H7 (cell line): ENCODE measurements around the gene RAP1GAP2. TPM values are rescaled to one million over a fixed set of nuclear protein-coding genes. Genes with fewer than 3 reads are reported as not detected.

Source experiments
- DNase-seq: peaks from one replicate; pipeline ENCODE4 v3.0.0; 2012
- H3K27me3 ChIP-seq: 2 replicates; pipeline ENCODE4 v1.6.0; 2011; ENCODE audit warnings: mild to moderate bottlenecking, low read length; ENCODE audit not compliant: control insufficient read depth, insufficient read depth
- H3K36me3 ChIP-seq: replicated peaks from 2 replicates; pipeline ENCODE4 v1.5.1; 2011; ENCODE audit warnings: low read length; ENCODE audit not compliant: control insufficient read depth, insufficient read depth
- H3K4me3 ChIP-seq: 2 replicates; pipeline ENCODE4 v1.5.1; 2011; ENCODE audit warnings: low read depth, mild to moderate bottlenecking, control low read depth, low read length, moderate library complexity; ENCODE audit not compliant: insufficient read depth
- total RNA-seq: library from RNA; depleted of rRNA; stranded (reverse); fragments of >200 nt; shearing (Covaris generic); gene quantifications from 2 replicates; pipeline ENCODE4 v1.2.3, GENCODE V29; 2014

RAP1GAP2 gene
- total RNA-seq, 1 experiment from 2014 or later, result 35.5 TPM

GRCh38 chr17:2948721-2949468, 152.7 kb downstream of the RAP1GAP2 start:
- H3K27me3 ChIP-seq, result no peaks in the 10 kb centered on the region
- DNase-seq, result no peak
- no peak overlapping the region for H3K4me3 ChIP-seq
- no peaks in the 10 kb centered on the region for H3K36me3 ChIP-seq

- Histone ChIP-seq H3K36me3 (no peaks in the 10 kb centered on the region), H3K4me3 (no peak overlapping the region), H3K27me3 (no peaks in the 10 kb centered on the region)
- DNase-seq, result no peak
Observed at GRCh38 chr17:2949469-2950044, 153.3 kb downstream of the RAP1GAP2 start.

- Histone ChIP-seq H3K27me3 (no peaks in the 10 kb centered on the region), H3K4me3 (no peak overlapping the region), H3K36me3 (no peaks in the 10 kb centered on the region)
- no peak for DNase-seq
Observed at GRCh38 chr17:2950846-2951245, 154.6 kb downstream of the RAP1GAP2 start.

GRCh38 chr17:2952174-2952845, 156.1 kb downstream of the RAP1GAP2 start:
- no peaks in the 10 kb centered on the region for H3K27me3 ChIP-seq
- no peaks in the 10 kb centered on the region for H3K36me3 ChIP-seq
- no peak overlapping the region for H3K4me3 ChIP-seq
- no peak for DNase-seq

GRCh38 chr17:2954898-2955445, 158.7 kb downstream of the RAP1GAP2 start:
- Histone ChIP-seq H3K4me3 (no peak overlapping the region), H3K27me3 (no peaks in the 10 kb centered on the region), H3K36me3 (no peaks in the 10 kb centered on the region)
- DNase-seq, result no peak

GRCh38 chr17:2955931-2956582, 159.8 kb downstream of the RAP1GAP2 start:
- DNase-seq, result no peak
- Histone ChIP-seq H3K27me3 (no peaks in the 10 kb centered on the region), H3K4me3 (no peak overlapping the region), H3K36me3 (no peaks in the 10 kb centered on the region)

- Histone ChIP-seq H3K4me3 (no peak overlapping the region), H3K27me3 (no peaks in the 10 kb centered on the region), H3K36me3 (no peaks in the 10 kb centered on the region; the same call in 1 of the 2 replicates)
- DNase-seq, result peak; percentile 68
Observed at GRCh38 chr17:2957631-2958286, 161.5 kb downstream of the RAP1GAP2 start.

GRCh38 chr17:2958706-2959222, 162.5 kb downstream of the RAP1GAP2 start:
- H3K27me3 ChIP-seq, result no peaks in the 10 kb centered on the region
- H3K36me3 ChIP-seq, result peaks cover 1% of the 10 kb centered on the region
- H3K4me3 ChIP-seq, result no peak overlapping the region
- peak; percentile 27 for DNase-seq

GRCh38 chr17:2959371-2960130, 163.3 kb downstream of the RAP1GAP2 start:
- DNase-seq, result no peak
- Histone ChIP-seq H3K4me3 (no peak overlapping the region), H3K27me3 (no peaks in the 10 kb centered on the region), H3K36me3 (peaks cover 1% of the 10 kb centered on the region)

- no peak for DNase-seq
- H3K27me3 ChIP-seq, result no peaks in the 10 kb centered on the region
Observed at GRCh38 chr17:2961446-2961845, 165.2 kb downstream of the RAP1GAP2 start.

GRCh38 chr17:2962236-2962635, 166.0 kb downstream of the RAP1GAP2 start:
- Histone ChIP-seq H3K36me3 (peaks cover 7% of the 10 kb centered on the region), H3K27me3 (no peaks in the 10 kb centered on the region), H3K4me3 (no peak overlapping the region)
- no peak for DNase-seq

More at GRCh38 chr17:2961446-2961845, 165.2 kb downstream of the RAP1GAP2 start:
- Histone ChIP-seq H3K36me3 (peaks cover 7% of the 10 kb centered on the region), H3K4me3 (no peak overlapping the region)

- Histone ChIP-seq H3K4me3 (no peak overlapping the region), H3K36me3 (peaks cover 7% of the 10 kb centered on the region), H3K27me3 (no peaks in the 10 kb centered on the region)
- no peak for DNase-seq
Observed at GRCh38 chr17:2962729-2963128, 166.5 kb downstream of the RAP1GAP2 start.

GRCh38 chr17:2963332-2964027, 167.2 kb downstream of the RAP1GAP2 start:
- H3K27me3 ChIP-seq, result no peaks in the 10 kb centered on the region
- DNase-seq, result no peak

More at GRCh38 chr17:2963332-2964027, 167.2 kb downstream of the RAP1GAP2 start:
- Histone ChIP-seq H3K4me3 (no peak overlapping the region), H3K36me3 (peaks cover 7% of the 10 kb centered on the region)
